OCI-LY1 (cell line): ENCODE results near the gene RAET1L.

Experiments used
- H2AFZ ChIP-seq: fragments of 200-600 bp; sonication (generic), shearing (Covaris generic); 2 replicates; pipeline ENCODE4 v1.6.0; 2014; ENCODE audit warnings: antibody characterized with exemption, mild to moderate bottlenecking, low read length
- H3F3A ChIP-seq: fragments of 200-600 bp; sonication (generic), shearing (Covaris generic); 2 replicates; pipeline ENCODE4 v1.6.0; 2014; ENCODE audit warnings: mild to moderate bottlenecking, antibody characterized with exemption, low read length, moderate library complexity; ENCODE audit not compliant: insufficient read depth
- H3K27ac ChIP-seq: fragments of 200-600 bp; sonication (generic); 2 replicates; pipeline ENCODE4 v1.5.1; 2014; ENCODE audit warnings: low read length, mixed run types, mild to moderate bottlenecking, low read depth; ENCODE audit not compliant: poor library complexity, severe bottlenecking
- H3K27me3 ChIP-seq: fragments of 200-600 bp; sonication (generic); 2 replicates; pipeline ENCODE4 v1.6.0; 2014; ENCODE audit warnings: antibody characterized with exemption, mild to moderate bottlenecking, low read length, moderate library complexity; ENCODE audit not compliant: insufficient read depth
- H3K36me3 ChIP-seq: fragments of 200-600 bp; sonication (generic); 2 replicates; pipeline ENCODE4 v1.6.1; 2014; ENCODE audit warnings: mild to moderate bottlenecking, antibody characterized with exemption, low read length, moderate library complexity, mixed read lengths; ENCODE audit not compliant: insufficient read depth
- H3K4me1 ChIP-seq: fragments of 200-600 bp; sonication (generic); 2 replicates; pipeline ENCODE4 v1.5.1; 2014; ENCODE audit warnings: mild to moderate bottlenecking, low read length, moderate library complexity; ENCODE audit not compliant: insufficient read depth, severe bottlenecking
- H3K4me2 ChIP-seq: fragments of 200-600 bp; sonication (generic), shearing (Covaris generic); 2 replicates; pipeline ENCODE4 v1.6.1; 2014; ENCODE audit warnings: low read length
- H3K4me3 ChIP-seq: fragments of 200-600 bp; sonication (generic); 2 replicates; pipeline ENCODE4 v1.5.1; 2014; ENCODE audit warnings: low read length, low read depth, mild to moderate bottlenecking, mixed read lengths; ENCODE audit not compliant: poor library complexity, severe bottlenecking
- H3K79me2 ChIP-seq: fragments of 200-600 bp; shearing (Covaris generic); 2 replicates; pipeline ENCODE4 v1.6.1; 2016; ENCODE audit warnings: mixed run types, low read length, mixed read lengths; ENCODE audit not compliant: insufficient read depth
- H3K9ac ChIP-seq: fragments of 200-600 bp; sonication (generic), shearing (Covaris generic); 2 replicates; pipeline ENCODE4 v1.6.1; 2014; ENCODE audit warnings: mild to moderate bottlenecking, low read length, mixed read lengths
- H3K9me2 ChIP-seq: fragments of 200-600 bp; sonication (generic), shearing (Covaris generic); 2 replicates; pipeline ENCODE4 v1.6.1; 2014; ENCODE audit warnings: low read depth, mild to moderate bottlenecking, low read length, mixed read lengths
- H3K9me3 ChIP-seq: fragments of 200-600 bp; shearing (Covaris generic); 2 replicates; pipeline ENCODE4 v1.6.1; 2014; ENCODE audit warnings: low read length, mixed read lengths
- H4K20me1 ChIP-seq: fragments of 200-600 bp; sonication (generic), shearing (Covaris generic); 2 replicates; pipeline ENCODE4 v1.6.0; 2016; ENCODE audit warnings: mild to moderate bottlenecking, low read length; ENCODE audit not compliant: insufficient read depth
- CTCF ChIP-seq: fragments of 200-600 bp; sonication (generic), shearing (Covaris generic); IDR thresholded peaks from 2 replicates; pipeline ENCODE4 v1.5.1; 2017; ENCODE audit warnings: mild to moderate bottlenecking, antibody characterized with exemption, low read length, moderate library complexity, mixed read lengths
- EZH2 ChIP-seq: fragments of 200-600 bp; sonication (generic), shearing (Covaris generic); IDR thresholded peaks from 2 replicates; pipeline ENCODE4 v1.8.0; 2017; ENCODE audit warnings: borderline replicate concordance, mixed run types, mild to moderate bottlenecking, antibody characterized with exemption, low read length, moderate library complexity, mixed read lengths

RAET1L gene

GRCh38 chr6:150046943-150047342, 21.6 kb upstream of the RAET1L start:
- H3K27ac ChIP-seq: no peak overlapping the region
- no peaks in the 10 kb centered on the region for H3K9me3 ChIP-seq
- no peak overlapping the region for H3K9ac ChIP-seq
- no peaks in the 10 kb centered on the region for H3K79me2 ChIP-seq
- H3K36me3 ChIP-seq: no peaks in the 10 kb centered on the region
- no peak overlapping the region for H3K4me2 ChIP-seq
- no peaks in the 10 kb centered on the region for H3F3A ChIP-seq
- H3K27me3 ChIP-seq: no peaks in the 10 kb centered on the region
- no peak overlapping the region for H2AFZ ChIP-seq
- TF ChIP-seq CTCF (no peak), EZH2 (no peak)
- no peak overlapping the region for H3K4me3 ChIP-seq
- H4K20me1 ChIP-seq: no peaks in the 10 kb centered on the region
- no peaks in the 10 kb centered on the region for H3K4me1 ChIP-seq
- H3K9me2 ChIP-seq: no peaks in the 10 kb centered on the region

- H3K4me2 ChIP-seq: no peak overlapping the region
- no peaks in the 10 kb centered on the region for H3K36me3 ChIP-seq
- no peaks in the 10 kb centered on the region for H3K79me2 ChIP-seq
- TF ChIP-seq EZH2 (no peak), CTCF (no peak)
- no peaks in the 10 kb centered on the region for H3K9me2 ChIP-seq
- H3K9ac ChIP-seq: no peak overlapping the region
- H3K4me3 ChIP-seq: no peak overlapping the region
- no peaks in the 10 kb centered on the region for H3K4me1 ChIP-seq
- H3K9me3 ChIP-seq: no peaks in the 10 kb centered on the region
- H3F3A ChIP-seq: no peaks in the 10 kb centered on the region
- H2AFZ ChIP-seq: no peak overlapping the region
- H3K27ac ChIP-seq: no peak overlapping the region
- no peaks in the 10 kb centered on the region for H3K27me3 ChIP-seq
- no peaks in the 10 kb centered on the region for H4K20me1 ChIP-seq
These were observed 19.4 kb upstream of the RAET1L start for GRCh38 chr6:150044621-150045145.

- H3K4me2 ChIP-seq: no peak overlapping the region
- H3K4me1 ChIP-seq: no peaks in the 10 kb centered on the region
- no peak overlapping the region for H2AFZ ChIP-seq
- no peaks in the 10 kb centered on the region for H3K9me2 ChIP-seq
- H3K36me3 ChIP-seq: no peaks in the 10 kb centered on the region
- no peaks in the 10 kb centered on the region for H3K9me3 ChIP-seq
- H3K9ac ChIP-seq: no peak overlapping the region
- no peaks in the 10 kb centered on the region for H3F3A ChIP-seq
- TF ChIP-seq CTCF: no peak
- TF ChIP-seq EZH2: no peak
- no peaks in the 10 kb centered on the region for H3K79me2 ChIP-seq
- no peak overlapping the region for H3K27ac ChIP-seq
- no peaks in the 10 kb centered on the region for H4K20me1 ChIP-seq
- H3K4me3 ChIP-seq: no peak overlapping the region
- H3K27me3 ChIP-seq: no peaks in the 10 kb centered on the region
These were observed 18.4 kb upstream of the RAET1L start for GRCh38 chr6:150043501-150044412.
